Stimulated activated CD4-positive, alpha-beta T cell treated with anti-CD3 and anti-CD28 coated beads, Interleukin-4, amount 100 ng/mL, for 48 hours (primary cell): ENCODE data around the gene PCDHA1.

Source experiments
- DNase-seq, 2 donors: peaks; one replicate each; pipeline ENCODE4 v3.0.0-alpha.2; 2020; ENCODE audit warnings: low read depth in 2 of 2

The PCDHA1 gene

GRCh38 chr5:140923601-140924000, 137.7 kb downstream of the PCDHA1 start:
- no peak for DNase-seq

- DNase-seq: no peak
Observed at GRCh38 chr5:140925806-140926442, 140.0 kb downstream of the PCDHA1 start, which contains the start of gene PCDHAC1. TSS of gene PCDHAC1 (plus strand) at chr5:140926299. CDS start at chr5:140926893, 594 bp downstream.

- DNase-seq: peak; percentile 11 to 34
Observed at GRCh38 chr5:140926443-140927227, 140.7 kb downstream of the PCDHA1 start.

- no peak for DNase-seq
Observed at GRCh38 chr5:140927228-140927573, 141.3 kb downstream of the PCDHA1 start.

- no peak for DNase-seq
Observed at GRCh38 chr5:140934964-140935606, 149.1 kb downstream of the PCDHA1 start.

GRCh38 chr5:140946578-140946977, 160.6 kb downstream of the PCDHA1 start:
- no peak for DNase-seq

- DNase-seq: no peak
Observed at GRCh38 chr5:140951636-140952035, 165.7 kb downstream of the PCDHA1 start.

GRCh38 chr5:140953234-140953633, 167.3 kb downstream of the PCDHA1 start:
- DNase-seq: no peak

GRCh38 chr5:140962190-140962589, 176.2 kb downstream of the PCDHA1 start:
- no peak for DNase-seq

- DNase-seq: no peak
Observed at GRCh38 chr5:140964356-140964755, 178.4 kb downstream of the PCDHA1 start.

GRCh38 chr5:140965905-140966292, 180.0 kb downstream of the PCDHA1 start:
- no peak for DNase-seq

GRCh38 chr5:140966293-140967225, 180.6 kb downstream of the PCDHA1 start, which contains the start of gene PCDHAC2:
TSS of gene PCDHAC2 (plus strand) at chr5:140966476. CDS start at chr5:140966767, 291 bp downstream.
- no peak for DNase-seq

- no peak for DNase-seq
Observed at GRCh38 chr5:140967226-140967893, 181.4 kb downstream of the PCDHA1 start.

GRCh38 chr5:140969880-140970279, 183.9 kb downstream of the PCDHA1 start:
- DNase-seq: no peak

GRCh38 chr5:140973550-140973949, 187.6 kb downstream of the PCDHA1 start:
- no peak for DNase-seq

- DNase-seq: no peak
Observed at GRCh38 chr5:140977003-140977402, 191.1 kb downstream of the PCDHA1 start.

GRCh38 chr5:140978260-140978659, 192.3 kb downstream of the PCDHA1 start:
- no peak for DNase-seq

- DNase-seq: no peak
Observed at GRCh38 chr5:140978983-140979382, 193.0 kb downstream of the PCDHA1 start.

GRCh38 chr5:140982083-140982716, 196.3 kb downstream of the PCDHA1 start:
- no peak for DNase-seq

GRCh38 chr5:140986117-140986521, 200.2 kb downstream of the PCDHA1 start:
- DNase-seq: no peak

- no peak for DNase-seq
Observed at GRCh38 chr5:140988100-140988499, 202.2 kb downstream of the PCDHA1 start.
